ENCODE data around the gene CDK15.

DNA sequence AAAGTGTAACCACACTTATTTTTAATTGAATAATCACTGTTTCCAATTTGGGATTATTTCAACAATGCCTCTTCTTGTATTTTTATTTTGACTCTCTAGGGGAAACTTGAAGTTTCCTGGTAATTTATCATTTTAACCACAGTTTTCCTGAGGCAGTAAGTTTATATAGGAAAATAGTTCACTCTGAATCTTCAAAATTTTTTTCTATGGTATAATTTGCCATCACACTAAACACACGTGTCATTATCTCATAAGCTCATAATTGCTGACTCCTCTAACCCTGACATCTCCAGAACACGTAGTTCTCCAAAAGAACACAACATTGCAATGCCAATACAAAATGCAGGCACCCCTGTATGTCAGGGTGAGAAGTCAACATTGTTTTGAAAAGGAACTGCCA lies 125.1 kb downstream of the CDK15 start:
- TF ChIP-seq, protein P1, sequence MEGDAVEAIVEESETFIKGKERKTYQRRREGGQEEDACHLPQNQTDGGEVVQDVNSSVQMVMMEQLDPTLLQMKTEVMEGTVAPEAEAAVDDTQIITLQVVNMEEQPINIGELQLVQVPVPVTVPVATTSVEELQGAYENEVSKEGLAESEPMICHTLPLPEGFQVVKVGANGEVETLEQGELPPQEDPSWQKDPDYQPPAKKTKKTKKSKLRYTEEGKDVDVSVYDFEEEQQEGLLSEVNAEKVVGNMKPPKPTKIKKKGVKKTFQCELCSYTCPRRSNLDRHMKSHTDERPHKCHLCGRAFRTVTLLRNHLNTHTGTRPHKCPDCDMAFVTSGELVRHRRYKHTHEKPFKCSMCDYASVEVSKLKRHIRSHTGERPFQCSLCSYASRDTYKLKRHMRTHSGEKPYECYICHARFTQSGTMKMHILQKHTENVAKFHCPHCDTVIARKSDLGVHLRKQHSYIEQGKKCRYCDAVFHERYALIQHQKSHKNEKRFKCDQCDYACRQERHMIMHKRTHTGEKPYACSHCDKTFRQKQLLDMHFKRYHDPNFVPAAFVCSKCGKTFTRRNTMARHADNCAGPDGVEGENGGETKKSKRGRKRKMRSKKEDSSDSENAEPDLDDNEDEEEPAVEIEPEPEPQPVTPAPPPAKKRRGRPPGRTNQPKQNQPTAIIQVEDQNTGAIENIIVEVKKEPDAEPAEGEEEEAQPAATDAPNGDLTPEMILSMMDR (IDR thresholded peaks at IDR 0.05) = no peak
- no peak for TF ChIP-seq EZH2 (IDR thresholded peaks at IDR 0.05)
- TF ChIP-seq EZH2phosphoT487 (IDR thresholded peaks at IDR 0.05) = no peak

Measured in neural progenitor cell (in vitro differentiated cells).